Left ventricle myocardium superior (tissue), 1 donor: ENCODE measurements around the gene PDXDC1. TPM values are rescaled to one million over a fixed set of nuclear protein-coding genes. Genes with fewer than 3 reads are reported as not detected.
"Not testable (repeated sequence)": the region's sequence is repeated elsewhere in the genome, so short reads cannot be mapped to it uniquely, and the experiment has no call there.

Source experiments
- ATAC-seq: fragments of 200-7000 bp; cut with Tn5 transposase; one replicate; pipeline ENCODE4 v1.9.1; 2020; ENCODE audit warnings: mild to moderate bottlenecking, moderate library complexity
- DNase-seq: peaks from one replicate; pipeline ENCODE4 v3.0.0-alpha.2; 2020
- intact Hi-C: fragments of 100-400 bp; cut with micrococcal nuclease; formaldehyde crosslinking; loops from one replicate; pipeline ENCODE4 v1.11.0; 2022
- long read RNA-seq: library from polyadenylated mRNA; unstranded; transcript quantifications from one replicate; pipeline ENCODE4 v2.0.0, GENCODE V29; 2021
- total RNA-seq: library from RNA; stranded (reverse); fragmentation: NEBNext Ultra II Directional; extraction: Animal tissue kit (Norgen Biotek cat#: 25700); gene quantifications from one replicate; pipeline ENCODE4 v1.2.1, GENCODE V29; 2021
- donor health status: DM: no; HTN: yes; CAD: no; lungs with severe emphysema.

Gene PDXDC1, protein sequence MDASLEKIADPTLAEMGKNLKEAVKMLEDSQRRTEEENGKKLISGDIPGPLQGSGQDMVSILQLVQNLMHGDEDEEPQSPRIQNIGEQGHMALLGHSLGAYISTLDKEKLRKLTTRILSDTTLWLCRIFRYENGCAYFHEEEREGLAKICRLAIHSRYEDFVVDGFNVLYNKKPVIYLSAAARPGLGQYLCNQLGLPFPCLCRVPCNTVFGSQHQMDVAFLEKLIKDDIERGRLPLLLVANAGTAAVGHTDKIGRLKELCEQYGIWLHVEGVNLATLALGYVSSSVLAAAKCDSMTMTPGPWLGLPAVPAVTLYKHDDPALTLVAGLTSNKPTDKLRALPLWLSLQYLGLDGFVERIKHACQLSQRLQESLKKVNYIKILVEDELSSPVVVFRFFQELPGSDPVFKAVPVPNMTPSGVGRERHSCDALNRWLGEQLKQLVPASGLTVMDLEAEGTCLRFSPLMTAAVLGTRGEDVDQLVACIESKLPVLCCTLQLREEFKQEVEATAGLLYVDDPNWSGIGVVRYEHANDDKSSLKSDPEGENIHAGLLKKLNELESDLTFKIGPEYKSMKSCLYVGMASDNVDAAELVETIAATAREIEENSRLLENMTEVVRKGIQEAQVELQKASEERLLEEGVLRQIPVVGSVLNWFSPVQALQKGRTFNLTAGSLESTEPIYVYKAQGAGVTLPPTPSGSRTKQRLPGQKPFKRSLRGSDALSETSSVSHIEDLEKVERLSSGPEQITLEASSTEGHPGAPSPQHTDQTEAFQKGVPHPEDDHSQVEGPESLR
- 82.0 TPM for total RNA-seq
- long read RNA-seq, full-length matches to known transcripts: 63 of 118 reads
- long read RNA-seq, partial matches to known transcripts: 29 of 118 reads
- long read RNA-seq, other reads (novel, unspliced or antisense): 26 of 118 reads

DNA sequence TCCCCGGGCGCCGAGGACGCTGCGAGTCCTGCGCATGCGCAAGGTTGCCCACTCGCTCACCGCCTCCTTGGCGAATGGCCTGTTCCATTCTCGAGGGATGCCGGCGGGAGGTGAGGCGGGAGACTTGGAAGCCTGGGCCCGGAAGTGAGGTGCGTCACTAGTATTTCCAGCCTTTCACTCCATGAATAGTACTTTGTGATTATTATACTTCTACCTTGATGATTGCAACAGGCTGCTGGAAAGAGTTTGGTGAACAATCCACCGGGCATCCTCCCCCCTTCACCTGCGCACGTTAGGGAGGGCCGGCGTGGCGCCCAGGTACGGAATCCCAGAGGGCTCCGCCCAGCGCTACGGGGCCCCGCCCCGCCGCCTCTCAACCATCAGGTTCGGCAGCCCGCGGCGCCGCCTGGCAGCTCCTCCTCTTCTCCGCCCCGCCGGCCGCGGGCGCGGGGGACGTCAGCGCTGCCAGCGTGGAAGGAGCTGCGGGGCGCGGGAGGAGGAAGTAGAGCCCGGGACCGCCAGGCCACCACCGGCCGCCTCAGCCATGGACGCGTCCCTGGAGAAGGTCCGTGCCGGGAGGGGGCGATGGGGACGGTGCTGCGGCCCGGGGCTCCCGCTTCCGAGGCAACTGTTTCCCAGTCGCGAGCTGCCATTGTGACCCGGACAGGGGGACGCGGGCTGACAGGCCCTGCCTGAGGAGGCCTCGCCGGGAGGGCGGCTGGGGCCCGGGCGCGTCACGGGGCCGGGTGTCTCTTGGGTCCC lies at the start of gene PDXDC1:
Gene PDXDC1, plus strand, starts transcription at position 371 of the 762 bp plus-strand sequence. Its CDS starts 174 bp downstream, at position 545.
- ATAC-seq: peak; percentile 96

DNA sequence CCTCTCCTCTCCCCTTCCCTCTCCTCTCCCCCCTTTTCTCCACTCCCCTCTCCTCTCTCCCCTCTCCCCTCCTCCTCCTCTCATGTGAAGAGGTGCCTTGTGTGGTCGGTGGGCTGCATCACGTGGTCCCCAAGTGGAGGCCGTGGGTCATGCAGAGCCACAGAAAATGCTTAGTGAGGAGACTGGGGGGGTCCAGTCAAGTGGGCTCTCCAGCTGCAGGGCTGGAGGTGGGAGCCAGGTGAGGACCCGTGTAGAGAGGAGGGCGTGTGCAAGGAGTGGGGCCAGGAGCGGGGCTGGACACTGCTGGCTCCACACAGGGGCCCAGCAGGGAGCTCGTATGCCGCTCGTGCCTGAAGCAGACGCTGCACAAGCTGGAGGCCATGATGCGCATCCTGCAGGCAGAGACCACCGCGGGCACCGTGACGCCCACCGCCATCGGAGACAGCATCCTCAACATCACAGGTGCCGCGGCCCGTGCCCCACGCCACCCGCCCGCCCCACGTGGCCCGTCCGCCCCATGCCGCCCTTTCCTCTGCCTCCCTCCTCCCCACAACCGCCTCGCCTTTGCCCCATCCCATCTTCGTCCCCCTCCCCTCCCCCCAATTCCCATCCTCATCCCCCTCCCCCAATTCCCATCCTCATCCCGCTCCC lies 46.6 kb upstream of the PDXDC1 start:
- DNase-seq, intact Hi-C loops: not testable (repeated sequence)
- ATAC-seq: peak; percentile 65

More for the DNA sequence above, at the start of gene PDXDC1:
- DNase-seq: peak; percentile 99
- intact Hi-C loops: not testable (repeated sequence)

DNA sequence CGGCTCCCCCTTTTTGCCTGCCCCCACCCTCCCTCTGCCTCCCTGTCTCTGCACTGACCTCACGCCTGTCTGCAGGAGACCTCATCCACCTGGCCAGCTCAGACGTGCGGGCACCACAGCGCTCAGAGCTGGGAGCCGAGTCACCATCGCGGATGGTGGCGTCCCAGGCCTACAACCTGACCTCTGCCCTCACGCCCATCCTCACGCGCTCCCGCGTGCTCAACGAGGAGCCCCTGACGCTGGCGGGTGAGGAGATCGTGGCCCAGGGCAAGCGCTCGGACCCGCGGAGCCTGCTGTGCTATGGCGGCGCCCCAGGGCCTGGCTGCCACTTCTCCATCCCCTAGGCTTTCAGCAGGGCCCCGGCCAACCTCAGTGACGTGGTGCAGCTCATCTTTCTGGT lies 45.6 kb upstream of the PDXDC1 start:
- ATAC-seq, intact Hi-C loops, DNase-seq: not testable (repeated sequence)

DNA sequence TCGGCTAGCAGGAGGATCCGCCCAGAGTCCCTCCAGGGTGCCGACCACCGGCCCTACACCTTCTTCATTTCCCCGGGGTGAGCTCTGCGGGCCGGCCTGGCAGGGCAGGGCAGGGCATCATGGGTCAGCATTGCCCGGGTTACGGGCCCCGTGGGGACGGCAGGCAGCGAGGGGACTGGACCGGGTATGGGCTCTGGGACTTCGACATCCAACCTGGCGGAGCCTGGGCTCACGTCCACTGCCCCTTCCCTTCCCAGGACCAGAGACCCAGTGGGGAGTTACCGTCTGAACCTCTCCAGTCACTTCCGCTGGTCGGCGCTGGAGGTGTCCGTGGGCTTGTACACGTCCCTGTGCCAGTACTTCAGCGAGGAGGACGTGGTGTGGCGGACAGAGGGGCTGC lies 44.6 kb upstream of the PDXDC1 start:
- DNase-seq: peak; percentile 3
- intact Hi-C loops, ATAC-seq: not testable (repeated sequence)

DNA sequence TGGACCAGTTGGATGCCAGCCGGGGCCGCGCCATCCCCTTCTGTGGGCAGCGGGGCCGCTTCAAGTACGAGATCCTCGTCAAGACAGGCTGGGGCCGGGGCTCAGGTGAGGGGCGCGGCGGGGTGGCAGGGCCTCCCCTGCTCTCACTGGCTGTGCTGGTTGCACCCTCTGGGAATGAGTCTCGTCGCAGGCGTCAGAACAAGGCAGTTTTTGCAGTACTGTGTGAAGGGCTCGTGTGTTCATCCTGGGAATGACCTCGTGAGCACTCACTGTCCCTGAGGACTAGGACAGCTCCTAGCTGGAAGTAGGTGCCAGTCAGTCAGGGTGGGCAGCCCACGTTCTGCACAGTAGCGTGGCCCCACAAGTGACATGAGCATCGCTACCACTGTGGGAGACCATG lies 43.9 kb upstream of the PDXDC1 start:
- ATAC-seq, intact Hi-C loops: not testable (repeated sequence)

DNA sequence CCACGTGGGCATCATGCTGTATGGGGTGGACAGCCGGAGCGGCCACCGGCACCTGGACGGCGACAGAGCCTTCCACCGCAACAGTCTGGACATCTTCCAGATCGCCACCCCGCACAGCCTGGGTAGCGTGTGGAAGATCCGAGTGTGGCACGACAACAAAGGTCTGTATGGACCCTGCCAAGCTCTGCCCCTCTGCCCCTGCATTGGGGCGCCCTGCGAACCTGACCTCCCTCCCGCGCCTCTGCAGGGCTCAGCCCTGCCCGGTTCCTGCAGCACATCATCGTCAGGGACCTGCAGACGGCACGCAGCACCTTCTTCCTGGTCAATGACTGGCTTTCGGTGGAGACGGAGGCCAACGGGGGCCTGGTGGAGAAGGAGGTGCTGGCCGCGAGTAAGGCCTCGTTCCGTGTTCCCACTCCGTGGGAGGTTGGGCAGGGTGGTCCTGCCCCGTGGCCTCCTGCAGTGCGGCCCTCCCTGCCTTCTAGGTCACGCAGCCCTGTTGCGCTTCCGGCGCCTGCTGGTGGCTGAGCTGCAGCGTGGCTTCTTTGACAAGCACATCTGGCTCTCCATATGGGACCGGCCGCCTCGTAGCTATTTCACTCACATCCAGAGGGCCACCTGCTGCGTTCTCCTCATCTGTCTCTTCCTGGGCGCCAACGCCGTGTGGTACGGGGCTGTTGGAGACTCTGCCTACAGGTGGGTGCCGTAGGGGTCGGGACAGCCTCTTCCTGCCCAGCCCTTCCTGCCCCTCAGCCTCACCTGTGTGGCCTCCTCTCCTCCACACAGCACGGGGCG lies 42.0 kb upstream of the PDXDC1 start:
- intact Hi-C loops, ATAC-seq: not testable (repeated sequence)
- DNase-seq: peak; percentile 18

More for the DNA sequence above, 43.9 kb upstream of the PDXDC1 start:
- peak; percentile 18 for DNase-seq

DNA sequence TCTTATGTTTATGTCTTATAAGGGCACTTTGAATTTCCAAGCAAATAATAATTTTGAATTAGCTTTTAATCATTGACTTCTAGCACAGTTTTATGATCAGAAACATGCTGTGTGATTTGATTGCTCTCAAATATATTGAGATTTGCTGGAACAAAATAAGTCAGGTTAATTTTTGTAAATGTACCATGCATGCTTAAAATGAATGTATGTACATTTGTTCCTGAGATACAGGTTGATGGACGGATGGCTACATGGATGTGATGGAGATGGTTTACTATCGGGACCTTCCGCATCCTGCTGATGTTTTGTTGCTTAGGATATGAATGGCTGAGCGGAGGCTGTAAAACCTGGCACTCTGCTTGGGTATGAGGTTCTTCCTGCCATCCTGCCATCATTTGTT lies 37.7 kb upstream of the PDXDC1 start, which contains the start of gene NPIPA1:
Gene NPIPA1, plus strand, starts transcription at position 301 of the 400 bp plus-strand sequence. Its CDS starts 0 bp downstream, at position 301.
- ATAC-seq, intact Hi-C loops, DNase-seq: not testable (repeated sequence)

DNA sequence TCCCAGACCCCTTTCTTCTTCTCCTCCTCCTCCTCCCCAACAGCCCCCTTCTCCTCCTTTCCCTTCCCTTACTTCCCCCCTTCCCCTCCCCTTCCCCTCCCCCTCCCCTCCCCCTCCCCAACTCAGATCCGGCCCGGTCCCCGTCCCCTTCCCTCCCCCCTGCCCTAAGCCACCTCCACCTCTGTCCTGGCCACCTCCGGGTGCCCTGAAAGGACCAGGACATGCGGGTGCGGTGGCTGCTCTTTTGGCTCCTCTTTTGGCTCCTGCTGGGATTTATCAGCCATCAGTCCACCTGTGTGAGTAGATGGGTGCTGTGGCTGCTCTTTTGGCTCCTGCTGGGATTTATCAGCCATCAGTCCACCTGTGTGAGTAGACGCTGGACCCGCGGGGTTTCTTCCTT lies 36.8 kb upstream of the PDXDC1 start:
- DNase-seq, intact Hi-C loops, ATAC-seq: not testable (repeated sequence)

DNA sequence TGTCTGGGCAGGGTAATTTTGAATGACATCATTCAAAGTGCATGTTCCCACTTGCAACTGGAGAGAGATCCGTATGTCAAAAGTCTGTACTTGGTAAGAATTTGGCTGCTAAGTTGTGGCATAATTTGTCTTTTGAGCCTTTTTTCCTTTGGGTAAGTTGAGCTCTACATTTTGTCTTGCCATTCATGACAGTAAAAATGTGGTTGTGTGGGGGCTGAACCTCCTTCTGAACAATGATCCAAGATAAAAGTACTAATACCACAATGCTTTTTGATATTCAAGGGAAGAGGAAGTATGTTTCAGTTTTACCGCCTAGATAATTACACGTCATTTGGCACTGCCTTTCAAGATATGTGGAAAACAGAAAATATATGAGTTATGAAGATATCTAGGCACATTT lies 32.1 kb upstream of the PDXDC1 start:
- intact Hi-C loops, ATAC-seq, DNase-seq: not testable (repeated sequence)

DNA sequence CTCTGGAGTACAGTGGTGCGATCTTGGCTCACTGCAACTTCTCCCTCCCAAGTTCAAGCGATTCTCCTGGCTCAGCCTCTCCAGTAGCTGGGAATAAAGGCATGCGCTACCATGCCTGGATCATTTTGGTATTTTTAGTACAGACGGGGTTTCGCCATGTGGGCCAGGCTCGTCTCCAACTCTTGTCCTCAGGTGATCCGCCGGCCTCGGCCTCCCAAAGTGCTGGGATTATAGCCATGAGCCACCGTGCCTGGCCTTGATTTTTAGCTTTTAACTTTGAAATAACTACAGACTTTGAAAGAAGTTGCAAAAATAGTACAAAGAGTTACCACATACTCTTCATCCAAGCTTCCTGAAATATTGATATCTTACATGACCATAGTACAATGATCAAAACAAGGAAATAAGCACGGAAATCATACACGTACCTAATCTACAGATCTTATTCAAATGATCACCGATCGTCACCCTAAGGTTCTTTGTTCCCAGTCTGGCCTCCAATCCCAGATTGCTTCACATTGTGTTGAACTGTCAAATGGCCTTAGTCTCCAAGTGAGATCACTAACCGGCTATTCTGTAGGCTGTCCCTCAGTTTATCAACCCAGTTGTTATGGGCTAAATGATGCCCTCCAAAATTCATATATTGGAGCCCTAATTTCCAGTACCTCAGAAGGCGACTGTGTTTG lies 19.1 kb upstream of the PDXDC1 start:
- peak; percentile 98 for ATAC-seq
- intact Hi-C loops: no loop called here
- peak; percentile 85 for DNase-seq

DNA sequence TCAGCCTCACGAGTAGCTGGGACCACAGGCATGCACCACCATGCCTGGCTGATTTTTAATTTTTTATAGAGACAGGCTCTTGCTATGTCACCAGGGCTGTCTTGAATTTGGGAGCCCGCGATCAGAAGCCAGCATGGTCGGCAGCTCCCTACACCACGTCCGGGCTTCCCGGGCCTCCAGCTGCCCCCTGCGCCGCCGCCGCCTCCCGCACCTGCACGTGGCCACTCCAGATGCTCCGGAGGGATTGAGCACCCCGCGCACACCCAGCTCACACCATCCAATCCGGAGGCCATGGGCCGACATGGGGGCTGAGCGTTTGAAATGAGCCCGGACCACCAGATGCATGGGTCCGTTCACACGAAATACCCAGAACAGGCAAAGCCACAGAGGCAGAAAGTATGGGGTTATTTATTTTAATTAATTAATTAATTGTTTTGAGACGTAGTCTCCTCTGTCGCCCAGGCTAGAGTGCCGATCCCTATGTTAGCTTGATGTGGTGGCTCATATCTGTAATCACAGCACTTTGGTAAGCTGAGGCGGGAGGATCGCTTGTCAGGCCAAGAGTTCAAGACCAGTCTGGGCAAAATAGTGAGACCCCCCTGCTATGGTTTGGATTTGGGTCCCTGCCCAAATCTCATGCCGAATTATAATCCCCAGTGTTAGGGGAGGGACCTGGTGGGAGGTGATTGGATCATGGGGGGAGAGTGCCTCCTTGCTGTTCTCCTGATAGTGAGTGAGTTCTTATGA lies 17.1 kb upstream of the PDXDC1 start:
- DNase-seq: peak; percentile 29
- intact Hi-C loops: no loop called here
- no peak for ATAC-seq

DNA sequence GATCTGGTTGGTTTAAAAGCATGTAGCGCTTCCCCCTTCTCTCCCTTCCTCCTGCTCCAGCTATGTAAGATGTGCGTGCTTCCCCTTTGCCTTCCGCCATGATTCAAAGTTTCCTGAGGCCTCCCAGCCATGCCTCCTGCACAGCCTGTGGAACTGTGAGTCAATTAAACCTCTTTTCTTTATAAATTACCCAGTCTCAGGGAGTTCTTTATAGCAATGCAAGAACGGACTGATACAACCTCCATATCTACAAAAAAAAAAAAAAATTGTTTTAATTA lies 16.6 kb upstream of the PDXDC1 start:
- DNase-seq (no peak), ATAC-seq (no peak)
- intact Hi-C loops: no loop called here

DNA sequence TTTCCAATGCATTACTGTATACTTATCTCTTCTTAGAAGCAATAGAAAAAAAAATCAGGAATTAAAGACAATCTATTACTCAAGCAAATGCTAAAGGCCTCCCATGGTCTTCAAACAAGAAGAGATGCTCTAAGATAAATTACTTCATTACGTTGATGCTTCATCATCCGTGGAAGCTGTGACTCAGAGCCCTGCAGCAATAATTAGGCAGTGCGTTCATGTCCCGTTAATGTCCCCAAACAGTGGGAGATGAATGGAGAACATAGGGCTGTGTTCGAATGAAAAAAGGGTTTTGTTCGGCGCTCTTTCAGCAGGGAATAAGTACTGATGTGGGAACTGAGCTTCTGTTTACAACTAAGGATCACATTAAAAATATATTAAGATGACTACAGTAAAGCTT lies 15.9 kb upstream of the PDXDC1 start:
- ATAC-seq (no peak), DNase-seq (no peak)
- intact Hi-C loops: no loop called here

DNA sequence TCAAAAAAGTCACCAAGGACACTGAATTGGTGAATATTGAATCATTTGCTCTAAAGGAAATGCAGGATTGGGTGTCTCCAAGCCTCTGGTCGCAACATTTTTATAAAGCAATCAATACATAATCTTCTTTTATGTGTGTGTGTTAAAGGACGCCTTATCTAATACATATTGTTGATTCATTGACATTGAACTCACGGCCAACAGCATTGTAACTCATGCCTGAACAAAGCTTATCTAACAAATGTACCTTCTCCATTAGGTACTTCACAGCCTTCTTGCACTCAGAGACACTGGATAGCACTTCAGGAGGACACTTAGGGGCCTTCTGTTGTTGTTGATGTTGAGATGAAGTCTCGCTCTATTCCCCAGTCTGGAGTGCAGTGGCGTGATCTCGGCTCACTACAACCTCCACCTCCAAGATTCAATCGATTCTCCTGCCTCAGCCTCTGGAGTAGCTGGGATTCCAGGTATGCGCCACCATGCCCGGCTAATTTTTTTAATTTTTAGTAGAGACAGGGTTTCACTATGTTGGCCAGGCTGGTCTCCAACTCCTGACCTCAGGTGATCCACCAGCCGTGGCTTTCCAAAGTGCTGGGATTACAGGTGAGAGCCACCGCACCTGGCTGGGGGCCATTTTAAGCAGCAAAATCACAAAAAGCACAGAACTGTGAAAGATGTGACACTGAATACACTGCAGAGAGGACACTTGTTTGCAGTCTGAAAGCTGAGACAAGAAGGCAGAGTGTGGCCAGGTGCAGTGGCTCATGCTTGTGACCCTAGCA lies 13.2 kb upstream of the PDXDC1 start:
- intact Hi-C loops: no loop called here
- ATAC-seq (no peak), DNase-seq (no peak)

DNA sequence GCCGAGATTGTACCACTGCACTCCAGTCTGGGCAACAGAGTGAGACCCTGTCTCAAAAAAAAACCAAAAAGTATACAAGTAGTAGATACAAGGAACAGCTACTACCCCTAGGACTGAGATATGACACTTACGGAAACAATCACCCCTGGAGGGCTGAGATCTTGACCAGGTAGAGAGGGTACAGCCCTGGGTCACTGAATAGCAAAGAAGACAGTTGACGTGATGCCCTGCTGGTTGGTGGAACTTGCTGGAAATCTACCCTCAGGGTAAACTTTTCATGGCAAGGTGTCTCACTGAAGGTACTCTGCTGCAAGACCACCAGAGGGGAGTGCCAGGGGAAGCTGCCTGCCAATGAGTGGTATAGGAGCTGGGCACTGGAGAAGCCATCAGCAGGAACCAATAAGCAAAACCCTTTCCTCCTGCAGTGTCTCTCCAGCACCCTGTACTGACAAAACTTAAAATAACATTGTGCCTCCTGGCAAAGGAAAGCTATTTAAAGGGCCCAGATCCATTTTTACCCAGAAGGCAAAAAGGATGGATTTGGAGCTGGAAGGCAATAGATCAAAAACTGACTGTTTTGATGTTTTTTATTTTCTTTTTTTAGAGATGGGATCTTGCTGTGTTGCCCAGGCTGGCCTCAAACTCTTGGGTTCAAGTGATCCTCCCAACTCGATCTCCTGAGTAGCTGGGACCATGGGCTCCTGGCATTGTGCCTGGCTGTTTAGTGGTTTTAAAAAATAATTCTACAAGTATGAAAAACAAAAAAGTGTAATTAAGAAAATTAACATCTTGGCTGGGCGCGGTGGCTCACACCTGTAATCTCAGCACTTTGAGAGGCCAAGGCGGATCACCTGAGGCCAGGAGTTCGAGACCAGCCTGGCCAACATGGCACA lies 11.3 kb upstream of the PDXDC1 start:
- ATAC-seq (no peak), DNase-seq (no peak)
- intact Hi-C loops: no loop called here
